Activated CD4-positive, alpha-beta T cell treated with anti-CD3 and anti-CD28 coated beads, Interleukin-2, amount 10 ng/mL, durations not matched to agents 24 days and 14 days (primary cell): ENCODE results near the gene CD300A. TPM values are rescaled to one million over a fixed set of nuclear protein-coding genes. Genes with fewer than 3 reads are reported as not detected.
A peak's percentile ranks its signal among the peaks of the same experiment; 100 is the strongest.

Experiments
- DNase-seq: peaks from one replicate; pipeline ENCODE4 v3.0.0; 2022
- H3K27ac Mint-ChIP-seq: one replicate; pipeline ENCODE4 v1.8.0; 2022; ENCODE audit warnings: mild to moderate bottlenecking, mixed read lengths
- H3K27me3 Mint-ChIP-seq: one replicate; pipeline ENCODE4 v1.8.0; 2022; ENCODE audit warnings: mixed read lengths
- H3K36me3 Mint-ChIP-seq: one replicate; pipeline ENCODE4 v1.8.0; 2022; ENCODE audit warnings: low read depth, mild to moderate bottlenecking, mixed read lengths
- H3K4me1 Mint-ChIP-seq: one replicate; pipeline ENCODE4 v1.8.0; 2021; ENCODE audit warnings: mixed read lengths
- H3K4me3 Mint-ChIP-seq: one replicate; pipeline ENCODE4 v1.8.0; 2022; ENCODE audit warnings: mild to moderate bottlenecking, moderate library complexity, mixed read lengths
- H3K9me3 Mint-ChIP-seq: one replicate; pipeline ENCODE4 v1.8.0; 2021; ENCODE audit warnings: mixed read lengths
- intact Hi-C: fragments of 100-400 bp; cut with micrococcal nuclease; formaldehyde crosslinking; loops from one replicate; pipeline ENCODE4 v1.15.1; 2023
- total RNA-seq: library from RNA; stranded (reverse); gene quantifications from 2 replicates; pipeline ENCODE4 v1.2.3, GENCODE V29; 2022

CD300A gene
- total RNA-seq, 1 donor from 2014 or later = 15.3 TPM

- Mint-ChIP-seq H3K4me3 (no peak overlapping the region), H3K27me3 (peaks cover 13% of the 10 kb centered on the region), H3K36me3 (no peaks in the 10 kb centered on the region), H3K9me3 (peaks cover under 1% of the 10 kb centered on the region), H3K27ac (no peak overlapping the region), H3K4me1 (peaks cover 5% of the 10 kb centered on the region)
- intact Hi-C loops = no loop called here
- DNase-seq = no peak
Observed at GRCh38 chr17:74445158-74445557, 21.3 kb upstream of the CD300A start.

- Mint-ChIP-seq H3K9me3 (no peaks in the 10 kb centered on the region), H3K4me3 (no peak overlapping the region), H3K27me3 (peaks cover 18% of the 10 kb centered on the region), H3K36me3 (no peaks in the 10 kb centered on the region), H3K4me1 (peaks cover 8% of the 10 kb centered on the region), H3K27ac (no peak overlapping the region)
- DNase-seq = peak; percentile 55
- intact Hi-C loops = no loop called here
Observed at GRCh38 chr17:74446551-74447500, 19.6 kb upstream of the CD300A start.

- DNase-seq = peak; percentile 52
- H3K4me1 Mint-ChIP-seq = peaks cover 15% of the 10 kb centered on the region
- H3K4me3 Mint-ChIP-seq = no peak overlapping the region
- intact Hi-C loops = no loop called here
- H3K36me3 Mint-ChIP-seq = no peaks in the 10 kb centered on the region
- H3K27me3 Mint-ChIP-seq = peaks cover 18% of the 10 kb centered on the region
- no peaks in the 10 kb centered on the region for H3K9me3 Mint-ChIP-seq
- H3K27ac Mint-ChIP-seq = no peak overlapping the region
Observed at GRCh38 chr17:74447628-74448159, 18.7 kb upstream of the CD300A start.

GRCh38 chr17:74448756-74449155, 17.7 kb upstream of the CD300A start:
- Mint-ChIP-seq H3K4me1 (peaks cover 17% of the 10 kb centered on the region), H3K27ac (no peak overlapping the region), H3K36me3 (no peaks in the 10 kb centered on the region), H3K9me3 (no peaks in the 10 kb centered on the region), H3K27me3 (peaks cover 20% of the 10 kb centered on the region), H3K4me3 (no peak overlapping the region)
- no peak for DNase-seq
- intact Hi-C loops = no loop called here

GRCh38 chr17:74449306-74449705, 17.1 kb upstream of the CD300A start:
- intact Hi-C loops = no loop called here
- Mint-ChIP-seq H3K4me1 (peaks cover 18% of the 10 kb centered on the region), H3K36me3 (no peaks in the 10 kb centered on the region), H3K27ac (no peak overlapping the region), H3K9me3 (no peaks in the 10 kb centered on the region), H3K4me3 (no peak overlapping the region), H3K27me3 (peaks cover 20% of the 10 kb centered on the region)
- DNase-seq = no peak

GRCh38 chr17:74449773-74450172, 16.7 kb upstream of the CD300A start:
- intact Hi-C loops = loop anchor here (10.0 kb wide), 1 partner anchor 145 kb away; no protein-coding TSS in a partner anchor
- DNase-seq = no peak
- no peak overlapping the region for H3K27ac Mint-ChIP-seq
- no peaks in the 10 kb centered on the region for H3K9me3 Mint-ChIP-seq
- H3K4me3 Mint-ChIP-seq = no peak overlapping the region
- no peaks in the 10 kb centered on the region for H3K36me3 Mint-ChIP-seq
- peaks cover 19% of the 10 kb centered on the region for H3K4me1 Mint-ChIP-seq
- peaks cover 20% of the 10 kb centered on the region for H3K27me3 Mint-ChIP-seq

- intact Hi-C loops = loop anchor here (10.0 kb wide), 1 partner anchor 145 kb away; no protein-coding TSS in a partner anchor
- H3K4me1 Mint-ChIP-seq = peaks cover 19% of the 10 kb centered on the region
- no peaks in the 10 kb centered on the region for H3K9me3 Mint-ChIP-seq
- H3K27ac Mint-ChIP-seq = no peak overlapping the region
- no peak overlapping the region for H3K4me3 Mint-ChIP-seq
- no peaks in the 10 kb centered on the region for H3K36me3 Mint-ChIP-seq
- DNase-seq = no peak
- H3K27me3 Mint-ChIP-seq = peaks cover 20% of the 10 kb centered on the region
Observed at GRCh38 chr17:74450231-74450630, 16.2 kb upstream of the CD300A start.

GRCh38 chr17:74450925-74451403, 15.5 kb upstream of the CD300A start:
- intact Hi-C loops = loop anchor here (10.0 kb wide), 1 partner anchor 146 kb away; no protein-coding TSS in a partner anchor
- H3K36me3 Mint-ChIP-seq = no peaks in the 10 kb centered on the region
- DNase-seq = no peak
- H3K27ac Mint-ChIP-seq = no peak overlapping the region
- peaks cover 18% of the 10 kb centered on the region for H3K27me3 Mint-ChIP-seq
- H3K4me1 Mint-ChIP-seq = peaks cover 19% of the 10 kb centered on the region
- no peak overlapping the region for H3K4me3 Mint-ChIP-seq
- no peaks in the 10 kb centered on the region for H3K9me3 Mint-ChIP-seq

GRCh38 chr17:74451557-74451956, 14.9 kb upstream of the CD300A start:
- peaks cover 19% of the 10 kb centered on the region for H3K4me1 Mint-ChIP-seq
- H3K27me3 Mint-ChIP-seq = peaks cover 18% of the 10 kb centered on the region
- intact Hi-C loops = loop anchor here (10.0 kb wide), 1 partner anchor 147 kb away; no protein-coding TSS in a partner anchor
- no peak for DNase-seq
- no peak overlapping the region for H3K27ac Mint-ChIP-seq
- no peak overlapping the region for H3K4me3 Mint-ChIP-seq
- no peaks in the 10 kb centered on the region for H3K9me3 Mint-ChIP-seq
- no peaks in the 10 kb centered on the region for H3K36me3 Mint-ChIP-seq

GRCh38 chr17:74452033-74452840, 14.2 kb upstream of the CD300A start:
- Mint-ChIP-seq H3K27ac (no peak overlapping the region), H3K36me3 (no peaks in the 10 kb centered on the region)
- intact Hi-C loops = loop anchor here (10.0 kb wide), 1 partner anchor 147 kb away; no protein-coding TSS in a partner anchor

GRCh38 chr17:74452841-74453661, 13.4 kb upstream of the CD300A start:
- no peak overlapping the region for H3K27ac Mint-ChIP-seq
- no peaks in the 10 kb centered on the region for H3K9me3 Mint-ChIP-seq
- intact Hi-C loops = loop anchor here (10.0 kb wide), 1 partner anchor 148 kb away; no protein-coding TSS in a partner anchor
- DNase-seq = no peak
- peaks cover 15% of the 10 kb centered on the region for H3K27me3 Mint-ChIP-seq
- peaks cover 23% of the 10 kb centered on the region for H3K4me1 Mint-ChIP-seq
- H3K4me3 Mint-ChIP-seq = peak overlapping the region; percentile 44
- no peaks in the 10 kb centered on the region for H3K36me3 Mint-ChIP-seq

More at GRCh38 chr17:74452033-74452840, 14.2 kb upstream of the CD300A start:
- Mint-ChIP-seq H3K9me3 (no peaks in the 10 kb centered on the region), H3K4me1 (peaks cover 18% of the 10 kb centered on the region), H3K4me3 (peak overlapping the region; percentile 44), H3K27me3 (peaks cover 17% of the 10 kb centered on the region)
- DNase-seq = peak; percentile 73

- intact Hi-C loops = loop anchor here (10.0 kb wide), 1 partner anchor 149 kb away; no protein-coding TSS in a partner anchor
- H3K27me3 Mint-ChIP-seq = peaks cover 15% of the 10 kb centered on the region
- H3K27ac Mint-ChIP-seq = no peak overlapping the region
- no peak for DNase-seq
- peak overlapping the region; percentile 44 for H3K4me3 Mint-ChIP-seq
- no peaks in the 10 kb centered on the region for H3K9me3 Mint-ChIP-seq
- no peaks in the 10 kb centered on the region for H3K36me3 Mint-ChIP-seq
- peaks cover 27% of the 10 kb centered on the region for H3K4me1 Mint-ChIP-seq
Observed at GRCh38 chr17:74453665-74454196, 12.7 kb upstream of the CD300A start.
